Heart left ventricle (tissue), 13 donors: ENCODE results near the gene PAX5.

Experiments
- CTCF ChIP-seq, 12 donors: fragments of 200-600 bp; sonication (generic) in 4 of 12; IDR thresholded peaks; one replicate each; pipeline versions ENCODE4 v1.5.0 to v1.8.0; 2018 to 2022; ENCODE audit warnings: antibody characterized with exemption in 12 of 12, mild to moderate bottlenecking in 5 of 12
- POLR2A ChIP-seq, 2 donors: fragments of 450-650 bp; IDR thresholded peaks; one replicate each; pipeline ENCODE4 v1.6.1; 2017; ENCODE audit warnings: antibody characterized with exemption in 2 of 2, mild to moderate bottlenecking in 2 of 2, moderate library complexity in 2 of 2
- donor health status: ischemic (EF 13 %, LVEDD 7.1; RV severe dilation, severe dysfunction).
- donor health status: DM: no; HTN: yes; CAD: no.
- donor health status: DM: no; HTN: no; CAD: no.
- donor health status: ischemic (EF 25% LVEDD 6.9; RV normal size, moderate dysfunction).
- donor health status: ischemic (EF 25% LVEDD 5.7; RV mildly dilated, moderate dysfunction).
- donor health status: ischemic (EF 35%, LVEDD 5.7; RV mildly dilated, moderate dysfunction).
- donor health status: nonischemic (EF 11% LVEDD 7.7; RV severe dilation, severe dysfunction).
- donor health status: DM: yes; HTN: yes; CAD: no.
- donor health status: PGD.
- donor health status: ischemic (EF 29% LVEDD 5.4; RV normal size, mild dysfunction).
- donor health status: nonischemic (EF 23%, LVEDD 6.1; RV moderate dilation, normal function).

GRCh38 chr9:37066139-37066725 lies 32.2 kb upstream of the PAX5 start:
- TF ChIP-seq CTCF (IDR thresholded peaks at IDR 0.05) (no peak), POLR2A (IDR thresholded peaks at IDR 0.05) (no peak)
